GM19452 (cell line): Measurements from ENCODE around the gene SPEG.

ENCODE experiments used
- ATAC-seq: cut with Tn5 transposase; IDR thresholded peaks from one replicate; pipeline ENCODE4 v1.9.1; 2021; ENCODE audit not compliant: unreplicated experiment

SPEG gene

GRCh38 chr2:219475697-219476651 lies 41.3 kb downstream of the SPEG start:
- ATAC-seq: no peak

- no peak for ATAC-seq
Observed at GRCh38 chr2:219476652-219477151, 42.1 kb downstream of the SPEG start.

GRCh38 chr2:219477179-219477578 lies 42.5 kb downstream of the SPEG start:
- ATAC-seq: no peak

DNA sequence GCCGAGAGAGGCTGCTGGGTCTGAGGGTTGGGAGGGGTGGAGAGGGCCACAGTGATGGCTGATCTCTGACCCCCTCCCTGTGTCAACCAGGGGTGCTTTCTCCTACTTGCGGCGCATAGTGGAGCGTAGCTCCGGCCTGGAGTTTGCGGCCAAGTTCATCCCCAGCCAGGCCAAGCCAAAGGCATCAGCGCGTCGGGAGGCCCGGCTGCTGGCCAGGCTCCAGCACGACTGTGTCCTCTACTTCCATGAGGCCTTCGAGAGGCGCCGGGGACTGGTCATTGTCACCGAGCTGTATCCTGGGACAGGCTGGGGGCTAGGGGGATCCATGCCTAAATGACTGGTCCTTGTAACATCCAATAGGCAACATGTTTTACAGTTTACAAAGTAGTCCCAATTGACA lies 43.2 kb downstream of the SPEG start:
- no peak for ATAC-seq

DNA sequence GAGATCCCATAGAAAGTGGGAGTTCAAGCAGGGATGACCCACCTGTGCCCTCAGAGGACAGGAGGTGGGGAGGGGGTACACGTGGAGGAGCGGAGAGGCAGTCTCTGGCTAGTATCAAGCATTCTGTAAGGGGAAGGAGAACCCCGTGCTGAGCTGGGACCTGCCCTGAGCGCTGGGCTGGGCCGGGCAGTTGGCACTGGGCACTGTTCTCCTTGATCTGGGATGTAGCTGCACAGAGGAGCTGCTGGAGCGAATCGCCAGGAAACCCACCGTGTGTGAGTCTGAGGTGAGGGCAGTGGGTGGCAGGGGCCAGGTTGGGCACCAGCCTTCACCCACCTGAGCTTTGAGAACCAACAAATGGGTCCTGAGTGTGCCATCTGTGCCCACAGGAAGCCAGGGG lies 44.3 kb downstream of the SPEG start:
- no peak for ATAC-seq

GRCh38 chr2:219480004-219480403 lies 45.4 kb downstream of the SPEG start:
- no peak for ATAC-seq

GRCh38 chr2:219482674-219483405 lies 48.2 kb downstream of the SPEG start:
- no peak for ATAC-seq

GRCh38 chr2:219483451-219484342 lies 49.1 kb downstream of the SPEG start:
- no peak for ATAC-seq

DNA sequence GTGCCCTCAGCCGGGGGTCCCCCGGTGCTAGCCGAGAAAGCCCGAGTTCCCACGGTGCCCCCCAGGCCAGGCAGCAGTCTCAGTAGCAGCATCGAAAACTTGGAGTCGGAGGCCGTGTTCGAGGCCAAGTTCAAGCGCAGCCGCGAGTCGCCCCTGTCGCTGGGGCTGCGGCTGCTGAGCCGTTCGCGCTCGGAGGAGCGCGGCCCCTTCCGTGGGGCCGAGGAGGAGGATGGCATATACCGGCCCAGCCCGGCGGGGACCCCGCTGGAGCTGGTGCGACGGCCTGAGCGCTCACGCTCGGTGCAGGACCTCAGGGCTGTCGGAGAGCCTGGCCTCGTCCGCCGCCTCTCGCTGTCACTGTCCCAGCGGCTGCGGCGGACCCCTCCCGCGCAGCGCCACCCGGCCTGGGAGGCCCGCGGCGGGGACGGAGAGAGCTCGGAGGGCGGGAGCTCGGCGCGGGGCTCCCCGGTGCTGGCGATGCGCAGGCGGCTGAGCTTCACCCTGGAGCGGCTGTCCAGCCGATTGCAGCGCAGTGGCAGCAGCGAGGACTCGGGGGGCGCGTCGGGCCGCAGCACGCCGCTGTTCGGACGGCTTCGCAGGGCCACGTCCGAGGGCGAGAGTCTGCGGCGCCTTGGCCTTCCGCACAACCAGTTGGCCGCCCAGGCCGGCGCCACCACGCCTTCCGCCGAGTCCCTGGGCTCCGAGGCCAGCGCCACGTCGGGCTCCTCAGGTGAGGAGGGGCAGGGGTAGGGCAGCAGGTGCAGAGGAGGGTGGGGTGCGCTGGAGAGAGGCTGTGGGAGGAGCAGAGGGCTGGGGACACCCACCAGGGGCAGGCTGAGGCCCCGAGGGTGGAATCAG lies 49.9 kb downstream of the SPEG start:
- no peak for ATAC-seq

DNA sequence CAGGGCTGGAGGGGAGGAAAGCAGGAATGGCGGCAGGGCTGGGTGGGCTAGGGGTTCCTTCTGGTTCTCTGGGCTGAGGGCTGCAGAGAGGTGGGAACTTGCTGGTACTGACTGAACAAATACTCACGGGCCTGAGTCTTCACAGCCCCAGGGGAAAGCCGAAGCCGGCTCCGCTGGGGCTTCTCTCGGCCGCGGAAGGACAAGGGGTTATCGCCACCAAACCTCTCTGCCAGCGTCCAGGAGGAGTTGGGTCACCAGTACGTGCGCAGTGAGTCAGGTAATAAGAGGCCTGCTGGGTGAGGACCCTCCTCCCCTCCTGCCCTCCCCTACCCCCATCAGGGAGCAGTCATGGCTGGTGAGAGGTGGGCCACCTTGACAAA lies 50.5 kb downstream of the SPEG start:
- no peak for ATAC-seq

DNA sequence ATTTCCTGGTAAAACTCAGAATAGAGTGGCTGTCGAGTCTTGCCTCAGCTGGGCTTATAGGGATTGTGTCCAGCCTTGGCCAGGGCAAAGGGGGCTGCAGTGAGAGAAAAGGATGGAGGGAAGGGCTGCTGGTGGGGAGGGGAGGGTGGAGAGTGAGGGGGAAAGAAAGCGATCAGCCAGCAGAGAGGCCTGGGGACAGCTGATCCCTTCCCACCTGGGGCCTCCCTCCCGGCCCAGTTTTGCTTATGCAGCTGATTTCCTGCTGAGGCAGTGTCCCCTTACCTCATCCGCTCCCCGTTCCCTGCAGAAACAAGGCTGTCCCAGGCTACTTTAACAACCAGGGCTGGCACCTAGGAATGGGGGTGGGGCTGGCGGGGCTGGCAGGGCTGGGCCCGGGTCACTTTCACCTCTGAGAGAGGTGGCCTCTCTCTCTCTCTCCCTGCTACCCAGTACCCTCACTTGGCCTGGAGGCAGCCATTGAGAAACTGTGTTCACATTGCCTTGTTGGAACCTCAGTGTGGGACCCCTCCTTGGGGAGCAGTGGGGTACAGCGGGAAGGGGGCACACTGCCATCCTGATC lies 51.8 kb downstream of the SPEG start:
- no peak for ATAC-seq

- no peak for ATAC-seq
Observed at GRCh38 chr2:219488149-219488843, 53.7 kb downstream of the SPEG start.

- no peak for ATAC-seq
Observed at GRCh38 chr2:219488844-219489194, 54.2 kb downstream of the SPEG start.

DNA sequence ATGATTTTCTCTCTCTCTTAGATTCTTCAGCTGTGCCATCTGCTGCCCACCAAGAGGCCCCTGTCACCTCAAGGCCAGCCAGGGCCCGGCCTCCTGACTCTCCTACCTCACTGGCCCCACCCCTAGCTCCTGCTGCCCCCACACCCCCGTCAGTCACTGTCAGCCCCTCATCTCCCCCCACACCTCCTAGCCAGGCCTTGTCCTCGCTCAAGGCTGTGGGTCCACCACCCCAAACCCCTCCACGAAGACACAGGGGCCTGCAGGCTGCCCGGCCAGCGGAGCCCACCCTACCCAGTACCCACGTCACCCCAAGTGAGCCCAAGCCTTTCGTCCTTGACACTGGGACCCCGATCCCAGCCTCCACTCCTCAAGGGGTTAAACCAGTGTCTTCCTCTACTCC lies 54.7 kb downstream of the SPEG start:
- ATAC-seq: no peak

GRCh38 chr2:219490186-219490585 lies 55.5 kb downstream of the SPEG start:
- ATAC-seq: no peak

DNA sequence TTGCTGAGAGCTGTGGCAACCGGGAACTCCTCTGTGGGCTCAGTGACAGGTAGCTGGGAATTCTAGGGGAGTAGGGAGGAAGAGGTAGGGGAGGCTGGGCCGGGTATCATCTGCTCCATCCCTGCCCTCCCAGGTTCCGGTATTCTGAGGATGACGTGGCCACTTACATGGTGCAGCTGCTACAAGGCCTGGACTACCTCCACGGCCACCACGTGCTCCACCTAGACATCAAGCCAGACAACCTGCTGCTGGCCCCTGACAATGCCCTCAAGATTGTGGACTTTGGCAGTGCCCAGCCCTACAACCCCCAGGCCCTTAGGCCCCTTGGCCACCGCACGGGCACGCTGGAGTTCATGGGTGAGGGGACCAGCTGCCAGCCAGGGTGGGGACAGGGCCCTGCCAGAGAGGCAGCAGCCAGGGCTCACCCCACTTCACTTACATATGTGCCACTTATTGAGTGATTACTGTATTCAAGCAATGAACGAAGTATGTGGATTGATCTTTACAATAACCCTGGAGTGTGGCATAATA lies 56.0 kb downstream of the SPEG start:
- ATAC-seq: no peak

- no peak for ATAC-seq
Observed at GRCh38 chr2:219491278-219491963, 56.8 kb downstream of the SPEG start.

DNA sequence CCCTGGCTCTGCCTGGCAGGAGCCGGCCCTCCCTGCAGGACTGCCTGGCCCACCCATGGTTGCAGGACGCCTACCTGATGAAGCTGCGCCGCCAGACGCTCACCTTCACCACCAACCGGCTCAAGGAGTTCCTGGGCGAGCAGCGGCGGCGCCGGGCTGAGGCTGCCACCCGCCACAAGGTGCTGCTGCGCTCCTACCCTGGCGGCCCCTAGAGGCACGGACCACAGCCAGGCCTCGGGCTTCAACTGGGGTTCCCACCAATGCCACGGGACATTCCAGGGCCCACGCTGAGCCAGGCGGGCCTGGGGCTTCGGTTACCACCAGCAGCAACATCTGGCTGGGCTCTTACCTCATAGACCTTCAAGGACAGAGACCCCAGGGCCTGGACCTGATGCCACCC lies 57.9 kb downstream of the SPEG start:
- no peak for ATAC-seq
